Left lung (tissue), 10 donors: ENCODE results near the gene ZNF654. TPM values are rescaled to one million over a fixed set of nuclear protein-coding genes. Genes with fewer than 3 reads are reported as not detected.

Experiments used
- ATAC-seq: fragments of 200-7000 bp; cut with Tn5 transposase; one replicate; pipeline ENCODE4 v1.9.1; 2020; ENCODE audit warnings: moderate library complexity
- DNase-seq, 4 donors: peaks; one replicate each; pipeline ENCODE4 v3.0.0-alpha.2; 2013 to 2020
- H3K27ac ChIP-seq, 2 donors: fragments of 200-600 bp; sonication (generic) in 1 of 2; one replicate each; pipeline versions ENCODE4 v1.5.0 to v1.8.0; 2020 to 2021
- H3K27me3 ChIP-seq, 2 donors: fragments of 200-600 bp; sonication (generic) in 1 of 2; one replicate each; pipeline versions ENCODE4 v1.5.0 to v1.8.0; 2020 to 2021
- H3K36me3 ChIP-seq, 2 donors: fragments of 200-600 bp; sonication (generic) in 1 of 2; one replicate each; pipeline versions ENCODE4 v1.5.0 to v1.8.0; 2020 to 2021
- H3K4me1 ChIP-seq, 2 donors: fragments of 200-600 bp; one replicate each; pipeline ENCODE4 v1.8.0; 2021
- H3K4me3 ChIP-seq, 2 donors: fragments of 200-600 bp; sonication (generic) in 1 of 2; one replicate each; pipeline versions ENCODE4 v1.5.0 to v1.8.0; 2020 to 2021; ENCODE audit warnings: mild to moderate bottlenecking in 1 of 2
- H3K9me3 ChIP-seq, 2 donors: fragments of 200-600 bp; sonication (generic) in 1 of 2; one replicate each; pipeline versions ENCODE4 v1.5.0 to v1.8.0; 2020 to 2021
- intact Hi-C, 2 donors: fragments of 100-400 bp; cut with DNase I; formaldehyde crosslinking; loops; one replicate each; pipeline versions ENCODE4 v1.11.2 to v1.14.2; 2022
- polyA plus RNA-seq, 6 donors: library from polyadenylated mRNA; unstranded; fragments of 120-200 nt; gene quantifications; one replicate each; pipeline ENCODE4 v1.2.1, GENCODE V29; 2013; ENCODE audit not compliant: insufficient read length in 6 of 6
- total RNA-seq, 2 donors: library from RNA; stranded (reverse); fragmentation: NEBNext Ultra II Directional; extraction: Animal tissue kit (Norgen Biotek cat#: 25700); gene quantifications; one replicate each; pipeline ENCODE4 v1.2.1, GENCODE V29; 2021
- TF ChIP-seq, protein P1 (sequence below), 2 donors: fragments of 200-600 bp; sonication (generic) in 1 of 2; IDR thresholded peaks; one replicate each; pipeline versions ENCODE4 v1.5.0 to v1.8.0; 2021; ENCODE audit warnings: antibody characterized with exemption in 2 of 2
- donor health status: DM: no; HTN: yes; CAD: no.
- donor health status: DM: no; HTN: no; CAD: no.

Gene ZNF654
- total and polyA plus RNA-seq, 8 donors: 12.5 to 26.6 (median 21.9) TPM

DNA sequence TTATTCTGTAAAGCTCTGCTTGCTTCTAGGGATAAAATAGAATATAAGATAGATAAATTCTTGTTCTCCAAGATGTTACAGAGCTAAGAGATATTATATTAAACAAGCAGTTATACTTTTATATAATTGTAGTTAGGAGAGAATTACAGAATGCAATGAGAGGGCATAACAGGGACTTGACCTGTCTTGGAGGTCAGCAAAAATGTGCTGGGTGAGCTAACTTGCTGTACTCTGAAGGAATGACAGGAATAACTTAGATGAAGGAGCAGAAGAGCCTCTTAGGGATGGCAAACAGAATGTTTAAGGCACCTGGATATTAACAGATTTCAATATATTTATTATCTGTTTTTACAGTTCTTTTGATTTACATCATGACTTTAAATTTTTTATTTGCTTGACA lies 33.2 kb downstream of the ZNF654 start:
- peaks cover 0 to 4% of the 10 kb centered on the region in 2 donors for H3K4me1 ChIP-seq
- DNase-seq (no peak), ATAC-seq (peak; percentile 71)
- intact Hi-C loops: no loop called here
- TF ChIP-seq, protein P1, sequence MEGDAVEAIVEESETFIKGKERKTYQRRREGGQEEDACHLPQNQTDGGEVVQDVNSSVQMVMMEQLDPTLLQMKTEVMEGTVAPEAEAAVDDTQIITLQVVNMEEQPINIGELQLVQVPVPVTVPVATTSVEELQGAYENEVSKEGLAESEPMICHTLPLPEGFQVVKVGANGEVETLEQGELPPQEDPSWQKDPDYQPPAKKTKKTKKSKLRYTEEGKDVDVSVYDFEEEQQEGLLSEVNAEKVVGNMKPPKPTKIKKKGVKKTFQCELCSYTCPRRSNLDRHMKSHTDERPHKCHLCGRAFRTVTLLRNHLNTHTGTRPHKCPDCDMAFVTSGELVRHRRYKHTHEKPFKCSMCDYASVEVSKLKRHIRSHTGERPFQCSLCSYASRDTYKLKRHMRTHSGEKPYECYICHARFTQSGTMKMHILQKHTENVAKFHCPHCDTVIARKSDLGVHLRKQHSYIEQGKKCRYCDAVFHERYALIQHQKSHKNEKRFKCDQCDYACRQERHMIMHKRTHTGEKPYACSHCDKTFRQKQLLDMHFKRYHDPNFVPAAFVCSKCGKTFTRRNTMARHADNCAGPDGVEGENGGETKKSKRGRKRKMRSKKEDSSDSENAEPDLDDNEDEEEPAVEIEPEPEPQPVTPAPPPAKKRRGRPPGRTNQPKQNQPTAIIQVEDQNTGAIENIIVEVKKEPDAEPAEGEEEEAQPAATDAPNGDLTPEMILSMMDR (IDR thresholded peaks at IDR 0.05): no peak
- H3K9me3 ChIP-seq: no peaks in the 10 kb centered on the region
- no peak overlapping the region for H3K27ac ChIP-seq
- H3K36me3 ChIP-seq: peaks cover 0 to 18% of the 10 kb centered on the region in 2 donors
- H3K27me3 ChIP-seq: no peaks in the 10 kb centered on the region
- no peak overlapping the region for H3K4me3 ChIP-seq

DNA sequence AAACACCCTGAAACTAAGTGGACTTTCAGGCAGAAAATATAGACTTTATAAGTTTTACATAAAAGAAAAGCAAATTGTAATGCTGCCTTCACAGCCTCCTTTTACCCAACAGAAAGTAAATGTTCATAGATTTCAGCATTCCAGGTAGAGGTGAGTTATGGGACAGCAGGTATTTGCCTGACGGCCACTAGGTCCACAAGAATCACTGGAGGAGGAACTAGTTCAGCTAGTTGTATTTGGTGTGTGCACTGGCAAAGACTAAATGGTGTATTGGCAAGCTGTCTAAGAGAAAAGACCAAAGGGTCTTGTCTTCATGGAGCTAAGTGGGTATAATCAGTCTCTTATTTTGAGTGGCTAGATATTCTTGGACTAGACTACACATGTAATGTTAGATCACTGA lies 34.2 kb downstream of the ZNF654 start:
- TF ChIP-seq, protein P1 (IDR thresholded peaks at IDR 0.05): no peak
- H3K9me3 ChIP-seq: no peaks in the 10 kb centered on the region

DNA sequence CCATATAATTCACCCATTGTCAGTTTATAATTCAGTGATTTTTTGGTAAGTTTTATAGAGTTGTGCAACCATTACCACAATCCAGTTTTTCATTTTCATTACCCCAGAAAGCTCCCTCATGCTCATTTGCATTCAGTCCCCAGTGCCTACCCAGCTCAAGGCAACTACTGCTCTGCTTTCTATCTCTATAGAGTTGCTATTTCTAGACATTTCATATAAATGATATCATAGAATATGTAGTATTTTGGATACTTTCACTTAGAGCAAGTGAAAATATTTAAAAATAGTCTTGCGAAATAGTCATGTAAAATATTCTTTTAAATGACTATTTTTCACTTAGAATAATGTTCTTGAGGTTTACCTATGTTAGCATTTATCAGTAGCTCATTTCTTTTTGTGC lies 42.1 kb downstream of the ZNF654 start:
- H3K36me3 ChIP-seq: peaks cover 0 to 4% of the 10 kb centered on the region in 2 donors
- no peaks in the 10 kb centered on the region for H3K9me3 ChIP-seq
- H3K27ac ChIP-seq: no peak overlapping the region
- TF ChIP-seq, protein P1 (IDR thresholded peaks at IDR 0.05): no peak
- no peaks in the 10 kb centered on the region for H3K27me3 ChIP-seq
- intact Hi-C loops: no loop called here
- H3K4me1 ChIP-seq: peaks cover 0 to 4% of the 10 kb centered on the region in 2 donors
- ATAC-seq (no peak), DNase-seq (no peak)
- H3K4me3 ChIP-seq: no peak overlapping the region

More for the DNA sequence above, 34.2 kb downstream of the ZNF654 start:
- H3K36me3 ChIP-seq: peaks cover 0 to 9% of the 10 kb centered on the region in 2 donors
- no peak overlapping the region for H3K4me3 ChIP-seq
- DNase-seq: no peak
- no peaks in the 10 kb centered on the region for H3K27me3 ChIP-seq
- peaks cover 0 to 4% of the 10 kb centered on the region in 2 donors for H3K4me1 ChIP-seq
- peak; percentile 24 for ATAC-seq
- no peak overlapping the region for H3K27ac ChIP-seq
- intact Hi-C loops: no loop called here

DNA sequence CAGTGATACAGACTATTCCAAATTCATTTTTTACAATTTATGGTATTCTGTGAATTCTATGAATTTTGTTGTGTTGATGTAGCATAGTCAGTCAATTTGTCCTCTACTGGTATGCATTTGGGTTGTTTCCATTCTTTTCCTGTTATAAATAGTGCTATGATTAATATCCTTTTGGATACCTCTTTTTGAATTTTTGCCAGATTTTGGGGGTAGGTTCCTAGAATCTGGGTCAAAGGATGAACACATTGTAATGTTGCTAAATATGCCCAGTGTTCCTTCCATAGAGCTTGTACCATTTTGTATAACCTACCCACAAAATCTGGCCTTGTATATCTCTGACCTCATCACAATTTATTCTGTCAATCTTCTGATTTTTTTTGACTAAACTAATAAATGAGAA lies 46.3 kb downstream of the ZNF654 start:
- Histone ChIP-seq H3K27me3 (no peaks in the 10 kb centered on the region), H3K4me1 (peaks cover 0 to 4% of the 10 kb centered on the region in 2 donors), H3K27ac (no peak overlapping the region), H3K4me3 (no peak overlapping the region), H3K9me3 (no peaks in the 10 kb centered on the region), H3K36me3 (no peaks in the 10 kb centered on the region)
- intact Hi-C loops: no loop called here
- DNase-seq (no peak), ATAC-seq (no peak)
- TF ChIP-seq, protein P1 (IDR thresholded peaks at IDR 0.05): no peak

DNA sequence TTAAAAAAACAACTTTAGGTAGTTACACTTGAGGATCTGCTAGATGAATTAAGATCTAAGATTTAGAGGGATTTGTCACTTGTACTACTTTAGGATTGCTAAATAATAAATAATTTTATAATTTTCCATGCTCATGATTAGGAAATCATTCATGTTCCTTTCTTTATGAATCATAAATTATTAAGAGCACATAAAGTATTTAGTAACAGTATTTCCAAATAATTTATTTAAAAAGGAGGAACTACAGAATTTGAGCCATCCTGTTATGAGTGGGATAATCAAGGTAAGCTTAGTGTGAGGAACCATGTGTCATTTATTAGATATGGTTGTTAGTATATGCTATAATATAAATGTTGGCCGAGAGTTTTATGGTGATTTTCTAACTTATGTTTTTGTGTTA lies 53.2 kb downstream of the ZNF654 start:
- TF ChIP-seq, protein P1 (IDR thresholded peaks at IDR 0.05): no peak
- intact Hi-C loops: no loop called here
- no peaks in the 10 kb centered on the region for H3K9me3 ChIP-seq
- H3K27ac ChIP-seq: no peak overlapping the region
- H3K36me3 ChIP-seq: peaks cover 0 to 5% of the 10 kb centered on the region in 2 donors
- ATAC-seq (no peak), DNase-seq (no peak)
- no peaks in the 10 kb centered on the region for H3K27me3 ChIP-seq
- peaks cover 0 to 11% of the 10 kb centered on the region in 2 donors for H3K4me1 ChIP-seq
- H3K4me3 ChIP-seq: no peak overlapping the region
